Fibroblast of the aortic adventitia (primary cell): ENCODE results near the gene TRIM8. TPM values are rescaled to one million over a fixed set of nuclear protein-coding genes. Genes with fewer than 3 reads are reported as not detected.

Experiments used
- DNase-seq: peaks from one replicate; pipeline ENCODE4 v3.0.0-alpha.2; 2010; ENCODE audit warnings: low read depth
- H3K4me3 ChIP-seq: 2 replicates; pipeline ENCODE4 v1.5.1; 2011; ENCODE audit warnings: low read depth, mild to moderate bottlenecking, control low read depth, low read length, moderate library complexity
- CTCF ChIP-seq: IDR thresholded peaks from 2 replicates; pipeline ENCODE4 v1.5.1; 2011; ENCODE audit warnings: mild to moderate bottlenecking, low read length, control low read depth, inconsistent platforms; ENCODE audit not compliant: insufficient read depth
- total RNA-seq: library from RNA; depleted of rRNA; stranded (reverse); fragments of >200 nt; gene quantifications from 2 replicates; pipeline ENCODE4 v1.2.3, GENCODE V29; 2012; ENCODE audit warnings: low replicate concordance

TRIM8 gene
- total RNA-seq, 1 donor: 83.0 TPM

- no peak for TF ChIP-seq CTCF
- peak overlapping the region; percentile 1 for H3K4me3 ChIP-seq
- DNase-seq: peak; percentile 82
Observed at GRCh38 chr10:102632394-102633111, 11.7 kb upstream of the TRIM8 start.

GRCh38 chr10:102633287-102633686 lies 11.0 kb upstream of the TRIM8 start:
- peak; percentile 77 for DNase-seq
- no peak overlapping the region for H3K4me3 ChIP-seq
- TF ChIP-seq CTCF: no peak

- H3K4me3 ChIP-seq: no peak overlapping the region
- no peak for TF ChIP-seq CTCF
- no peak for DNase-seq
Observed at GRCh38 chr10:102633848-102634247, 10.4 kb upstream of the TRIM8 start.

GRCh38 chr10:102634686-102635085 lies 9.6 kb upstream of the TRIM8 start:
- DNase-seq: no peak
- no peak for TF ChIP-seq CTCF
- H3K4me3 ChIP-seq: no peak overlapping the region

- no peak for DNase-seq
- no peak overlapping the region for H3K4me3 ChIP-seq
- no peak for TF ChIP-seq CTCF
Observed at GRCh38 chr10:102635377-102635776, 8.9 kb upstream of the TRIM8 start.

- no peak for TF ChIP-seq CTCF
Observed at GRCh38 chr10:102639537-102639936, 4.7 kb upstream of the TRIM8 start.

GRCh38 chr10:102641402-102641801 lies 2.9 kb upstream of the TRIM8 start:
- no peak for TF ChIP-seq CTCF
- DNase-seq: no peak
- peak overlapping the region; percentile 75 for H3K4me3 ChIP-seq

More at GRCh38 chr10:102639537-102639936, 4.7 kb upstream of the TRIM8 start:
- no peak overlapping the region for H3K4me3 ChIP-seq
- no peak for DNase-seq
